ENCODE data around the gene SLC27A5. TPM values are rescaled to one million over a fixed set of nuclear protein-coding genes. Genes with fewer than 3 reads are reported as not detected.
A peak's percentile ranks its signal among the peaks of the same experiment; 100 is the strongest.

Gene SLC27A5
- total and polyA plus RNA-seq, 2 of the 13 experiments (the other 11 are each of a cell fraction or from before 2014, with no cell fraction given), result 30.3 to 40.2 TPM

GRCh38 chr19:58451358-58452101 lies 60.3 kb downstream of the SLC27A5 start, which contains the start of gene ZNF324B (continued):
- no peak for TF ChIP-seq ZIK1 (CRISPR knock-in tag; IDR thresholded peaks at IDR 0.05; ENCODE audit: borderline replicate concordance, low read depth)
- no peak for TF ChIP-seq DMTF1 (CRISPR knock-in tag; IDR thresholded peaks at IDR 0.05)
- TF ChIP-seq BCLAF1 (IDR thresholded peaks at IDR 0.05), result no peak
- TF ChIP-seq POLR2AphosphoS2 (IDR thresholded peaks at IDR 0.05; ENCODE audit: low read depth, low read length), result no peak
- peak; percentile 62; the same call in 1 of the 2 replicates for TF ChIP-seq ZNF780A (CRISPR knock-in tag; IDR thresholded peaks at IDR 0.05)
- TF ChIP-seq RFX3 (CRISPR knock-in tag; IDR thresholded peaks at IDR 0.05), result peak; percentile 95
- TF ChIP-seq ZNF577 (CRISPR knock-in tag; IDR thresholded peaks at IDR 0.05; ENCODE audit: borderline replicate concordance, low read depth), result no peak
- TF ChIP-seq RNF2 (conservative IDR thresholded peaks at IDR 0.05; ENCODE audit: low read depth), result 0 out of 2 replicates have a peak, but pooled peaks have one; percentile 37
- TF ChIP-seq ZNF747 (CRISPR knock-in tag; IDR thresholded peaks at IDR 0.05; ENCODE audit: borderline replicate concordance), result no peak
- TF ChIP-seq NCOA2 (CRISPR knock-in tag; IDR thresholded peaks at IDR 0.05), result no peak
- no peak for TF ChIP-seq ZNF510 (CRISPR knock-in tag; IDR thresholded peaks at IDR 0.05; ENCODE audit: low read depth)
- TF ChIP-seq ZNF713 (CRISPR knock-in tag; IDR thresholded peaks at IDR 0.05), result no peak
- peak; percentile 49; the same call in 1 of the 2 replicates for TF ChIP-seq HES4 (CRISPR knock-in tag; IDR thresholded peaks at IDR 0.05; ENCODE audit: borderline replicate concordance)
- TF ChIP-seq, protein P1, sequence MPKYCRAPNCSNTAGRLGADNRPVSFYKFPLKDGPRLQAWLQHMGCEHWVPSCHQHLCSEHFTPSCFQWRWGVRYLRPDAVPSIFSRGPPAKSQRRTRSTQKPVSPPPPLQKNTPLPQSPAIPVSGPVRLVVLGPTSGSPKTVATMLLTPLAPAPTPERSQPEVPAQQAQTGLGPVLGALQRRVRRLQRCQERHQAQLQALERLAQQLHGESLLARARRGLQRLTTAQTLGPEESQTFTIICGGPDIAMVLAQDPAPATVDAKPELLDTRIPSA (CRISPR knock-in tag; IDR thresholded peaks at IDR 0.05; ENCODE audit: borderline replicate concordance), result 0 out of 2 replicates have a peak, but pooled peaks have one; percentile 61
- TF ChIP-seq SMARCC2 (IDR thresholded peaks at IDR 0.05), result no peak
- no peak for TF ChIP-seq ZNF136 (CRISPR knock-in tag; IDR thresholded peaks at IDR 0.05; ENCODE audit: low read depth)
- no peak for TF ChIP-seq ZBTB39 (CRISPR knock-in tag; IDR thresholded peaks at IDR 0.05)
- TF ChIP-seq, protein P2, sequence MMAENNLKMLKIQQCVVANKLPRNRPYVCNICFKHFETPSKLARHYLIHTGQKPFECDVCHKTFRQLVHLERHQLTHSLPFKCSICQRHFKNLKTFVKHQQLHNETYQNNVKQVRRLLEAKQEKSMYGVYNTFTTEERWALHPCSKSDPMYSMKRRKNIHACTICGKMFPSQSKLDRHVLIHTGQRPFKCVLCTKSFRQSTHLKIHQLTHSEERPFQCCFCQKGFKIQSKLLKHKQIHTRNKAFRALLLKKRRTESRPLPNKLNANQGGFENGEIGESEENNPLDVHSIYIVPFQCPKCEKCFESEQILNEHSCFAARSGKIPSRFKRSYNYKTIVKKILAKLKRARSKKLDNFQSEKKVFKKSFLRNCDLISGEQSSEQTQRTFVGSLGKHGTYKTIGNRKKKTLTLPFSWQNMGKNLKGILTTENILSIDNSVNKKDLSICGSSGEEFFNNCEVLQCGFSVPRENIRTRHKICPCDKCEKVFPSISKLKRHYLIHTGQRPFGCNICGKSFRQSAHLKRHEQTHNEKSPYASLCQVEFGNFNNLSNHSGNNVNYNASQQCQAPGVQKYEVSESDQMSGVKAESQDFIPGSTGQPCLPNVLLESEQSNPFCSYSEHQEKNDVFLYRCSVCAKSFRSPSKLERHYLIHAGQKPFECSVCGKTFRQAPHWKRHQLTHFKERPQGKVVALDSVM (CRISPR knock-in tag; IDR thresholded peaks at IDR 0.05), result no peak

Measured in HepG2 (cell line).